ENCODE measurements around the gene PRKAR2B. TPM values are rescaled to one million over a fixed set of nuclear protein-coding genes. Genes with fewer than 3 reads are reported as not detected.

Gene PRKAR2B
- polyA plus RNA-seq, 1 donor from 2014 or later: 297 TPM

- Histone ChIP-seq H2AFZ (ENCODE audit: low read depth, low read length) (peak overlapping the region; percentile 6), H3F3A (ENCODE audit: insufficient read depth, low read length, poor library complexity, severe bottlenecking) (no peaks in the 10 kb centered on the region), H3K4me2 (ENCODE audit: low read length) (peak overlapping the region; percentile 49), H3K9me3 (ENCODE audit: low read length) (no peaks in the 10 kb centered on the region), H3K9me2 (ENCODE audit: insufficient read depth, low read length) (no peaks in the 10 kb centered on the region), H3K4me3 (ENCODE audit: low read length) (peak overlapping the region; percentile 53), H3K27me3 (ENCODE audit: insufficient read depth, low read depth, low read length) (no peaks in the 10 kb centered on the region), H4K20me1 (ENCODE audit: insufficient read depth) (no peaks in the 10 kb centered on the region), H3K27ac (ENCODE audit: low read length) (peak overlapping the region; percentile 80), H3K9ac (ENCODE audit: low read length) (peak overlapping the region; percentile 51), H3K79me2 (replicated peaks; ENCODE audit: insufficient read depth, low read length) (no peaks in the 10 kb centered on the region), H3K36me3 (ENCODE audit: insufficient read depth, low read length) (no peaks in the 10 kb centered on the region)
- TF ChIP-seq RAD21 (conservative IDR thresholded peaks at IDR 0.05) (no peak), TAF1 (IDR thresholded peaks at IDR 0.05; ENCODE audit: low read depth) (no peak), SMC3 (conservative IDR thresholded peaks at IDR 0.05; ENCODE audit: poor library complexity) (no peak), EZH2 (IDR thresholded peaks at IDR 0.05; ENCODE audit: borderline replicate concordance, insufficient read depth, low read length, poor library complexity, severe bottlenecking) (no peak), EP300 (conservative IDR thresholded peaks at IDR 0.05; ENCODE audit: poor library complexity, severe bottlenecking) (peak; percentile 50), POLR2AphosphoS5 (IDR thresholded peaks at IDR 0.05) (peak; percentile 27), MXI1 (conservative IDR thresholded peaks at IDR 0.05; ENCODE audit: poor library complexity, severe bottlenecking) (no peak), REST (IDR thresholded peaks at IDR 0.05; ENCODE audit: borderline replicate concordance) (peak; percentile 27)
- TF ChIP-seq, protein P1, sequence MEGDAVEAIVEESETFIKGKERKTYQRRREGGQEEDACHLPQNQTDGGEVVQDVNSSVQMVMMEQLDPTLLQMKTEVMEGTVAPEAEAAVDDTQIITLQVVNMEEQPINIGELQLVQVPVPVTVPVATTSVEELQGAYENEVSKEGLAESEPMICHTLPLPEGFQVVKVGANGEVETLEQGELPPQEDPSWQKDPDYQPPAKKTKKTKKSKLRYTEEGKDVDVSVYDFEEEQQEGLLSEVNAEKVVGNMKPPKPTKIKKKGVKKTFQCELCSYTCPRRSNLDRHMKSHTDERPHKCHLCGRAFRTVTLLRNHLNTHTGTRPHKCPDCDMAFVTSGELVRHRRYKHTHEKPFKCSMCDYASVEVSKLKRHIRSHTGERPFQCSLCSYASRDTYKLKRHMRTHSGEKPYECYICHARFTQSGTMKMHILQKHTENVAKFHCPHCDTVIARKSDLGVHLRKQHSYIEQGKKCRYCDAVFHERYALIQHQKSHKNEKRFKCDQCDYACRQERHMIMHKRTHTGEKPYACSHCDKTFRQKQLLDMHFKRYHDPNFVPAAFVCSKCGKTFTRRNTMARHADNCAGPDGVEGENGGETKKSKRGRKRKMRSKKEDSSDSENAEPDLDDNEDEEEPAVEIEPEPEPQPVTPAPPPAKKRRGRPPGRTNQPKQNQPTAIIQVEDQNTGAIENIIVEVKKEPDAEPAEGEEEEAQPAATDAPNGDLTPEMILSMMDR (IDR thresholded peaks at IDR 0.05; ENCODE audit: poor library complexity, severe bottlenecking): no peak
Measured at GRCh38 chr7:107014387-107015023, 30.0 kb upstream of the PRKAR2B start.

DNA sequence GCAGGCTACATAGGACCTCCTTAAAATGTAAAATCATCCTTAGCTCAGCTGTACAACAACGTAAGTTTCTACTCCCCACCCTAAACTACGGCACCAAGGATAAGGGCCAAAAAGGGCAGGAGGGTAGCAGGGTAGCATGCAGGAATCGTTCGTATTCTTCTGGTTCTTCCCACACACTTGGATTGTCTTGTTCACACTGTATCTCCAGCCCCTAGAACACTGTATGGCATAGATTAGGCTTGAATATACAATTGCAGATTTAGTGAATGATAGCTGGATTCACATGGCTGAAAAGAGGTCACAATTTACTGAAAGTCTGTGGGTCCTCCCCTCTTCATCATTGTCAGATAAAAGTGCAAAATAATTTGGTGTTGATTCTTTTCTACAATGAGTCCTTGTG lies 28.2 kb upstream of the PRKAR2B start:
- Histone ChIP-seq H3K4me3 (ENCODE audit: low read length) (no peak overlapping the region), H3K27ac (ENCODE audit: low read length) (no peak overlapping the region), H3F3A (ENCODE audit: insufficient read depth, low read length, poor library complexity, severe bottlenecking) (no peaks in the 10 kb centered on the region), H3K9me3 (ENCODE audit: low read length) (no peaks in the 10 kb centered on the region), H4K20me1 (ENCODE audit: insufficient read depth) (no peaks in the 10 kb centered on the region), H3K27me3 (ENCODE audit: insufficient read depth, low read depth, low read length) (no peaks in the 10 kb centered on the region), H2AFZ (ENCODE audit: low read depth, low read length) (no peak overlapping the region), H3K4me2 (ENCODE audit: low read length) (no peak overlapping the region), H3K79me2 (replicated peaks; ENCODE audit: insufficient read depth, low read length) (no peaks in the 10 kb centered on the region), H3K9me2 (ENCODE audit: insufficient read depth, low read length) (no peaks in the 10 kb centered on the region), H3K36me3 (ENCODE audit: insufficient read depth, low read length) (no peaks in the 10 kb centered on the region), H3K9ac (ENCODE audit: low read length) (no peak overlapping the region)
- TF ChIP-seq EZH2 (IDR thresholded peaks at IDR 0.05; ENCODE audit: borderline replicate concordance, insufficient read depth, low read length, poor library complexity, severe bottlenecking) (no peak), EP300 (conservative IDR thresholded peaks at IDR 0.05; ENCODE audit: poor library complexity, severe bottlenecking) (no peak), RAD21 (conservative IDR thresholded peaks at IDR 0.05) (no peak), SMC3 (conservative IDR thresholded peaks at IDR 0.05; ENCODE audit: poor library complexity) (no peak), TAF1 (IDR thresholded peaks at IDR 0.05; ENCODE audit: low read depth) (no peak), POLR2AphosphoS5 (IDR thresholded peaks at IDR 0.05) (no peak), REST (IDR thresholded peaks at IDR 0.05; ENCODE audit: borderline replicate concordance) (no peak), MXI1 (conservative IDR thresholded peaks at IDR 0.05; ENCODE audit: poor library complexity, severe bottlenecking) (no peak)
- TF ChIP-seq, protein P1 (IDR thresholded peaks at IDR 0.05; ENCODE audit: poor library complexity, severe bottlenecking): no peak
